Chondrocyte (in vitro differentiated cells): ENCODE data around the gene POLR1H. TPM values are rescaled to one million over a fixed set of nuclear protein-coding genes. Genes with fewer than 3 reads are reported as not detected.

Experiments used
- DNase-seq: peaks from one replicate; pipeline ENCODE4 v3.0.0; 2021; ENCODE audit warnings: mixed read lengths, low spot score
- H3K27ac Mint-ChIP-seq: one replicate; pipeline ENCODE4 v1.8.0; 2021; ENCODE audit warnings: mild to moderate bottlenecking, moderate library complexity, mixed read lengths; ENCODE audit not compliant: unreplicated experiment
- H3K27me3 Mint-ChIP-seq: 2 replicates; pipeline ENCODE4 v1.8.0; 2021; ENCODE audit warnings: low read depth, mixed read lengths
- H3K36me3 Mint-ChIP-seq: 2 replicates; pipeline ENCODE4 v1.8.0; 2021; ENCODE audit warnings: low read depth, mixed read lengths
- H3K4me1 Mint-ChIP-seq: 2 replicates; pipeline ENCODE4 v1.8.0; 2021; ENCODE audit warnings: low read depth, mild to moderate bottlenecking, mixed read lengths
- H3K4me3 Mint-ChIP-seq: one replicate; pipeline ENCODE4 v1.8.0; 2021; ENCODE audit warnings: mild to moderate bottlenecking, moderate library complexity, mixed read lengths; ENCODE audit not compliant: unreplicated experiment
- H3K9me3 Mint-ChIP-seq: 2 replicates; pipeline ENCODE4 v1.8.0; 2021; ENCODE audit warnings: low read depth, mixed read lengths
- total RNA-seq: library from RNA; stranded (reverse); gene quantifications from 3 replicates; pipeline ENCODE4 v1.2.1, GENCODE V29; 2021
- TF ChIP-seq, protein P1 (sequence below): fragments of 200-600 bp; sonication (generic); IDR thresholded peaks from 2 replicates; pipeline ENCODE4 v1.5.0; 2021; ENCODE audit warnings: antibody characterized with exemption, mild to moderate bottlenecking, moderate library complexity

Gene POLR1H
- total RNA-seq, 1 donor from 2014 or later = 15.2 TPM

DNA sequence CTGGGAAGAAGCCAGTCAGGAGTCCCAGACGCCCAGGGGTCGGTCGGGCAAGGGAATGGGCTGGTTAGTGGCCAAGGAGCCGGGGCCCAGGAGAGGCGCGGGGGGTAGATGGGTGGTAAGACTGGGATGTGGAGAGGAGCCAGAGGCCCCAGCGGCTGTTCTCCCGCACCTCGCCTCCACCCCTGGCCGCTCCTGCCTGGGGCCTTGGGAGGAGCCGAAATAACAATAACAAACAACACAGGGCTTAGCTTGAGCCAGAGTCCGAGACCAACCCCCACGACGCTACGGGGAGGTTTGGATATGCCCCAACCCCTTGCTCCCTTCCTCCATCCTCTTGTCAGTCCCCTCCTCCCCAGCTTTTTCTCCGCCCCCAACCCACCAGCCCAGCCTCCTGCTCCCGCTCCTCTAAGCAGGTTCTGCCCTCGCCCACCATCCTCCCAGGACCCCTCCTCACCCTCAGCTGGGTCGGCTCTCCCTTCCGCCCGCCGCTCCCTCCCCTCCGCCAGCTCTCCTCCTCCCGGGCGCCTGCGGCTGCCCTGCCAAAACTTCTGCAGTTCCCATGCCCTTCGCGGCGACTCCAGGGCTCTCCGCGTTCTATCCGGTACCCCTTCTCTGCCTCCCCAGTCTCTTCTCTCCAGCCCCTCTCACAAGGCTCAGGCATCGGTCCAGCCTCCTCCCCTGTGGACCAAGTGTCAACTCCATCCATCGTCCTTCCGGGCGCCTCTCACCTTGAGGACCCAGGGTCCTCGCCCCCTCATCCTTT lies 13.4 kb downstream of the POLR1H start:
- TF ChIP-seq, protein P1, sequence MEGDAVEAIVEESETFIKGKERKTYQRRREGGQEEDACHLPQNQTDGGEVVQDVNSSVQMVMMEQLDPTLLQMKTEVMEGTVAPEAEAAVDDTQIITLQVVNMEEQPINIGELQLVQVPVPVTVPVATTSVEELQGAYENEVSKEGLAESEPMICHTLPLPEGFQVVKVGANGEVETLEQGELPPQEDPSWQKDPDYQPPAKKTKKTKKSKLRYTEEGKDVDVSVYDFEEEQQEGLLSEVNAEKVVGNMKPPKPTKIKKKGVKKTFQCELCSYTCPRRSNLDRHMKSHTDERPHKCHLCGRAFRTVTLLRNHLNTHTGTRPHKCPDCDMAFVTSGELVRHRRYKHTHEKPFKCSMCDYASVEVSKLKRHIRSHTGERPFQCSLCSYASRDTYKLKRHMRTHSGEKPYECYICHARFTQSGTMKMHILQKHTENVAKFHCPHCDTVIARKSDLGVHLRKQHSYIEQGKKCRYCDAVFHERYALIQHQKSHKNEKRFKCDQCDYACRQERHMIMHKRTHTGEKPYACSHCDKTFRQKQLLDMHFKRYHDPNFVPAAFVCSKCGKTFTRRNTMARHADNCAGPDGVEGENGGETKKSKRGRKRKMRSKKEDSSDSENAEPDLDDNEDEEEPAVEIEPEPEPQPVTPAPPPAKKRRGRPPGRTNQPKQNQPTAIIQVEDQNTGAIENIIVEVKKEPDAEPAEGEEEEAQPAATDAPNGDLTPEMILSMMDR = no peak
- H3K4me1 Mint-ChIP-seq = peaks cover 32% of the 10 kb centered on the region
- no peak overlapping the region for H3K27ac Mint-ChIP-seq
- peak overlapping the region; percentile 65 for H3K4me3 Mint-ChIP-seq
- peaks cover 20% of the 10 kb centered on the region for H3K36me3 Mint-ChIP-seq
- no peak for DNase-seq
- H3K27me3 Mint-ChIP-seq = peaks cover 82% of the 10 kb centered on the region
- H3K9me3 Mint-ChIP-seq = no peaks in the 10 kb centered on the region

DNA sequence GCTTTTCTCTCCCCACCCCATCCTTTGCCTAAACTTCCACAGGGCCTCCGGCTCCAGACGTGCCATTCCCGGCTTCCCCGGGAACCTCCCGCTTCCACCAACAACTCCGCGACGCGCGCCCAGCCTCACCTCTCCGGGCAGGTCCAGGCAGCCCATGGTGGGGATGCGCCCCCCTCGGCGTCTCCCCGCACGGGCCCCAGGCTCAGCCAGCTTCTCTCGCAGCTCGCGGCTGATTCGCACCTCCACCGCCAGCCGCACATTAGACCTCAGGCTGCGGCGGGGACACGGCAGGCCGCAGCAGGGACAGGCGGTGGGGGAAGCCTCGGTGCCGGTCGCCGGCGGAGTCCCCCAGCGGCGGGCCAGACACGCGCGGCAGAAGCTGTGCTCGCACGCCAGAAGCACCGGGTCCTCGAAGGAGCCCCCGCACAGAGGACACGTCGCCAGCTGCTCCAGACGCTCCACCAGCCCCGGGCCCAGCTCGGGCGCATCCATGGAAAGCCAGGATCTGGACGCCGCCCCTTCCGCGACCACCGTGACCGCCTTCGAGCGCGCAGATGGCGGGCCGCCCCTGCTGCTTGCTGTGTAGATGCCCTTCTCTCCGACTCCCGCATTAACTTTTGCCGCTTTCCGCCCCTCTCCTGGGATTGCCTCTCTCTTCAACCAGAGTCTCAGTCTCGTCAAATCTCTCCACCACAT lies 14.2 kb downstream of the POLR1H start, which contains the start of gene RNF39:
TSS of gene RNF39 (minus strand) at position 676 of the 696 bp plus-strand sequence. CDS start at position 492, 184 bp downstream.
- H3K27ac Mint-ChIP-seq = no peak within 1 kb of the TSS

GRCh38 chr6:30075790-30076732 lies 15.0 kb downstream of the POLR1H start:
- DNase-seq = no peak
- TF ChIP-seq, protein P1 = peak; percentile 74
- Mint-ChIP-seq H3K4me1 (peaks cover 25% of the 10 kb centered on the region), H3K27ac (no peak overlapping the region), H3K4me3 (peak overlapping the region; percentile 55), H3K36me3 (peaks cover 8% of the 10 kb centered on the region), H3K27me3 (peaks cover 71% of the 10 kb centered on the region), H3K9me3 (no peaks in the 10 kb centered on the region)

More for the DNA sequence above, 14.2 kb downstream of the POLR1H start, which contains the start of gene RNF39:
- peak within 1 kb of the TSS; percentile 65 for H3K4me3 Mint-ChIP-seq
- H3K27me3 Mint-ChIP-seq = peaks cover 79% of the 10 kb centered on the region
- TF ChIP-seq, protein P1 = no peak
- H3K9me3 Mint-ChIP-seq = no peaks in the 10 kb centered on the region
- peaks cover 12% of the 10 kb centered on the region for H3K36me3 Mint-ChIP-seq
- H3K4me1 Mint-ChIP-seq = peaks cover 32% of the 10 kb centered on the region
- DNase-seq = no peak

GRCh38 chr6:30077218-30077617 lies 16.2 kb downstream of the POLR1H start:
- no peak for DNase-seq
- Mint-ChIP-seq H3K27ac (no peak overlapping the region), H3K4me1 (peaks cover 20% of the 10 kb centered on the region), H3K36me3 (peaks cover 3% of the 10 kb centered on the region), H3K27me3 (peaks cover 62% of the 10 kb centered on the region), H3K4me3 (no peak overlapping the region), H3K9me3 (no peaks in the 10 kb centered on the region)
- TF ChIP-seq, protein P1 = no peak
